Measurements from ENCODE around the gene PRDM16. TPM values are rescaled to one million over a fixed set of nuclear protein-coding genes. Genes with fewer than 3 reads are reported as not detected.

Gene PRDM16
- polyA plus RNA-seq, 2 of the 4 experiments (the other 2 are of a cell fraction), result 0.03 to 0.35 TPM

DNA sequence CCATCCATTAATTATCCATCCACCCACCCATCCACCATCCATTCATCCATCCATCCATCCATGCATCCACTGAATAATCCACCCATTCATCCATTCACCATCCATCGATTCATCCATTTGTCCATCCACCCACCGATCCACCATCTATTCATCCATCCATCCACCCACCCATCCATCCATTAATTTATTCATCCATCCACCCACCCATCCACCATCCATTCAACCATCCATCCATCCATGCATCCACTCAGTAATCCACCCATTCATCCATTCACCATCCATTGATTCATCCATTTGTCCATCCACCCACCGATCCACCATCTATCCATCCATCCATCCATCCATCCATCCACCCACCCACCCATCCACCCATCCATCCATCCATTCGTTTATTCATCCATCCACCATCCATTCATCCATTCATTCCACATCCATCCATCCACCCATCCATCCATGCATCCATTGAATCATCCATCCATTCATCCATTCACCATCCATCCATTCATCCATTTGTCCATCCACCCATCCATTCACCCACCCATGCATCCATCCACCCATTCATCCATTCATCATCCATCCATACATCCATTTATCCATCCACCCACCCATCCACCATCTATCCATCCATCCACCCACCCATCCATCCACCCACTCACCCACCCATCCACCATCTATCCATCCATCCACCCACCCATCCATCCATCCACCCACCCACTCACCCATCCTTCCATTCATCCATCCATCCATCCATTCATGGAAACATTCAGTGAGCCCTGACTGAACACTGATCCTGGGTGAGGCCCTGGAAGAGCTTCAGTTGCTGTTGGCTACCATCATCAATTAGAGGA, 302.1 kb downstream of the PRDM16 start (continued):
- TF ChIP-seq, protein P1, sequence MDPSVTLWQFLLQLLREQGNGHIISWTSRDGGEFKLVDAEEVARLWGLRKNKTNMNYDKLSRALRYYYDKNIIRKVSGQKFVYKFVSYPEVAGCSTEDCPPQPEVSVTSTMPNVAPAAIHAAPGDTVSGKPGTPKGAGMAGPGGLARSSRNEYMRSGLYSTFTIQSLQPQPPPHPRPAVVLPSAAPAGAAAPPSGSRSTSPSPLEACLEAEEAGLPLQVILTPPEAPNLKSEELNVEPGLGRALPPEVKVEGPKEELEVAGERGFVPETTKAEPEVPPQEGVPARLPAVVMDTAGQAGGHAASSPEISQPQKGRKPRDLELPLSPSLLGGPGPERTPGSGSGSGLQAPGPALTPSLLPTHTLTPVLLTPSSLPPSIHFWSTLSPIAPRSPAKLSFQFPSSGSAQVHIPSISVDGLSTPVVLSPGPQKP (IDR thresholded peaks at IDR 0.05; ENCODE audit: low read depth, low read length), result no peak
- TF ChIP-seq, protein P2, sequence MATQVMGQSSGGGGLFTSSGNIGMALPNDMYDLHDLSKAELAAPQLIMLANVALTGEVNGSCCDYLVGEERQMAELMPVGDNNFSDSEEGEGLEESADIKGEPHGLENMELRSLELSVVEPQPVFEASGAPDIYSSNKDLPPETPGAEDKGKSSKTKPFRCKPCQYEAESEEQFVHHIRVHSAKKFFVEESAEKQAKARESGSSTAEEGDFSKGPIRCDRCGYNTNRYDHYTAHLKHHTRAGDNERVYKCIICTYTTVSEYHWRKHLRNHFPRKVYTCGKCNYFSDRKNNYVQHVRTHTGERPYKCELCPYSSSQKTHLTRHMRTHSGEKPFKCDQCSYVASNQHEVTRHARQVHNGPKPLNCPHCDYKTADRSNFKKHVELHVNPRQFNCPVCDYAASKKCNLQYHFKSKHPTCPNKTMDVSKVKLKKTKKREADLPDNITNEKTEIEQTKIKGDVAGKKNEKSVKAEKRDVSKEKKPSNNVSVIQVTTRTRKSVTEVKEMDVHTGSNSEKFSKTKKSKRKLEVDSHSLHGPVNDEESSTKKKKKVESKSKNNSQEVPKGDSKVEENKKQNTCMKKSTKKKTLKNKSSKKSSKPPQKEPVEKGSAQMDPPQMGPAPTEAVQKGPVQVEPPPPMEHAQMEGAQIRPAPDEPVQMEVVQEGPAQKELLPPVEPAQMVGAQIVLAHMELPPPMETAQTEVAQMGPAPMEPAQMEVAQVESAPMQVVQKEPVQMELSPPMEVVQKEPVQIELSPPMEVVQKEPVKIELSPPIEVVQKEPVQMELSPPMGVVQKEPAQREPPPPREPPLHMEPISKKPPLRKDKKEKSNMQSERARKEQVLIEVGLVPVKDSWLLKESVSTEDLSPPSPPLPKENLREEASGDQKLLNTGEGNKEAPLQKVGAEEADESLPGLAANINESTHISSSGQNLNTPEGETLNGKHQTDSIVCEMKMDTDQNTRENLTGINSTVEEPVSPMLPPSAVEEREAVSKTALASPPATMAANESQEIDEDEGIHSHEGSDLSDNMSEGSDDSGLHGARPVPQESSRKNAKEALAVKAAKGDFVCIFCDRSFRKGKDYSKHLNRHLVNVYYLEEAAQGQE (IDR thresholded peaks at IDR 0.05), result no peak
- no peak for TF ChIP-seq RFX5 (IDR thresholded peaks at IDR 0.05)

DNA sequence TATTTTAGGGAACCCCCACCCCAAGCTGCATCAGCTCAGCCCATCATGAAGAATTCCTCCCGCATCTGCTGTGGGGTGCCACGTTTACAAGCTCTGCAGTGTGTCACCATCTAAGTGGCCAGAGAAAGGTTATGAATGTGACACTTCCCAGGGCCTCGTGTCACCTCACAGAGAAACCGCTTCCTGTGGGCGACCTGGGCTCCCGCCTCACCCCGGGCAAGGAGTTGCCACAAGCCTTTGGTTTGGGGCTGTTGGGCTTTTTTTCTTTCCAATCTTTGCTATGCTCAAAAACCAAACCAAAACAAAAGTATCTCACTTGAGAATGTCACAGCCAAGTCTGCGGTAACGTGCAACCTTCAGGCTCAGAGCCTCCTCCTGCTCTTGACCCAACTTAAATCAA, 303.3 kb downstream of the PRDM16 start:
- TF ChIP-seq, protein P3, sequence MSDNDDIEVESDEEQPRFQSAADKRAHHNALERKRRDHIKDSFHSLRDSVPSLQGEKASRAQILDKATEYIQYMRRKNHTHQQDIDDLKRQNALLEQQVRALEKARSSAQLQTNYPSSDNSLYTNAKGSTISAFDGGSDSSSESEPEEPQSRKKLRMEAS (IDR thresholded peaks at IDR 0.05), result no peak
- TF ChIP-seq MAFK (IDR thresholded peaks at IDR 0.05; ENCODE audit: partially characterized antibody) (no peak), FOSB (CRISPR knock-in tag; IDR thresholded peaks at IDR 0.05) (no peak), JUN (IDR thresholded peaks at IDR 0.05) (no peak), HOXB5 (CRISPR knock-in tag; IDR thresholded peaks at IDR 0.05) (no peak), CHD2 (IDR thresholded peaks at IDR 0.05; ENCODE audit: low read length, partially characterized antibody) (no peak), KDM1A (IDR thresholded peaks at IDR 0.05; ENCODE audit: low read depth) (no peak), MAZ (IDR thresholded peaks at IDR 0.05; ENCODE audit: borderline replicate concordance, low read depth, low read length) (no peak), KDM5A (IDR thresholded peaks at IDR 0.05) (no peak), BHLHE40 (IDR thresholded peaks at IDR 0.05; ENCODE audit: low read depth, low read length) (no peak)
- TF ChIP-seq, protein P4, sequence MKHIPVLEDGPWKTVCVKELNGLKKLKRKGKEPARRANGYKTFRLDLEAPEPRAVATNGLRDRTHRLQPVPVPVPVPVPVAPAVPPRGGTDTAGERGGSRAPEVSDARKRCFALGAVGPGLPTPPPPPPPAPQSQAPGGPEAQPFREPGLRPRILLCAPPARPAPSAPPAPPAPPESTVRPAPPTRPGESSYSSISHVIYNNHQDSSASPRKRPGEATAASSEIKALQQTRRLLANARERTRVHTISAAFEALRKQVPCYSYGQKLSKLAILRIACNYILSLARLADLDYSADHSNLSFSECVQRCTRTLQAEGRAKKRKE (CRISPR knock-in tag; IDR thresholded peaks at IDR 0.05; ENCODE audit: low read depth), result no peak
- Histone ChIP-seq H3K27ac (no peak overlapping the region), H3K4me1 (no peaks in the 10 kb centered on the region), H3K9me3 (no peaks in the 10 kb centered on the region), H3K4me3 (no peak overlapping the region), H3K4me2 (no peak overlapping the region)
- DNase-seq (ENCODE audit: low read depth in 1 of 2, low spot score in 1 of 2), result no peak
- ATAC-seq, result no peak
- CTCF ChIA-PET, result interaction anchor here (0.5 kb wide), 1 partner anchor 391 kb away, joined by 7 read pairs; no protein-coding TSS in a partner anchor
- POLR2A ChIA-PET, result no interaction called here
- WGBS (ENCODE audit: missing lambda C conversion rate), result 59% methylated on average over 8 of the region's 9 CpGs
- FAIRE-seq, result no peak

DNA sequence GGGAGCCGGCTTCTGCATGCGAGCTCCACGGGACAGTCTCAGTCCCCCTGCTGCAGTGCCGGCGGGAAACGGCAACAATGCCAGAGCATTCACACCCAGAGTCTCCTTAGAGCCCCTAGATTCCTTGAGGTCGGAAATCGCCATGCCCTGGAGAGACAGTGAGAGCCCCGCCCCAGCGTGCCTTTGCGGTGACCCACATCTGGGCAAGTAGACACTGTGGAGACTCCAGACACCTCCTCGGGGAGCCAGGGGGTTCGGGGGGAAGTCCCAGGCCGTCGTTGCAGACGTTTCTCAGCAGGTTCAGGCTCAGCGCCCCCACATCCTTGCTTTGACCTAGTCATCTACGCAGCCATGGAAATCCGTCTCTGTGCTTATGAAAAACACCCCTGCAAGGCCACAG, 304.2 kb downstream of the PRDM16 start:
- no peak for DNase-seq (ENCODE audit: low read depth in 1 of 2, low spot score in 1 of 2)
- no peak for TF ChIP-seq HDAC2 (IDR thresholded peaks at IDR 0.05)
- TF ChIP-seq EHMT2 (IDR thresholded peaks at IDR 0.05; ENCODE audit: low read depth), result no peak
- no peak for TF ChIP-seq TP53 (CRISPR knock-in tag; IDR thresholded peaks at IDR 0.05)
- TF ChIP-seq ZC3H11A (IDR thresholded peaks at IDR 0.05), result no peak
- TF ChIP-seq, protein P5, sequence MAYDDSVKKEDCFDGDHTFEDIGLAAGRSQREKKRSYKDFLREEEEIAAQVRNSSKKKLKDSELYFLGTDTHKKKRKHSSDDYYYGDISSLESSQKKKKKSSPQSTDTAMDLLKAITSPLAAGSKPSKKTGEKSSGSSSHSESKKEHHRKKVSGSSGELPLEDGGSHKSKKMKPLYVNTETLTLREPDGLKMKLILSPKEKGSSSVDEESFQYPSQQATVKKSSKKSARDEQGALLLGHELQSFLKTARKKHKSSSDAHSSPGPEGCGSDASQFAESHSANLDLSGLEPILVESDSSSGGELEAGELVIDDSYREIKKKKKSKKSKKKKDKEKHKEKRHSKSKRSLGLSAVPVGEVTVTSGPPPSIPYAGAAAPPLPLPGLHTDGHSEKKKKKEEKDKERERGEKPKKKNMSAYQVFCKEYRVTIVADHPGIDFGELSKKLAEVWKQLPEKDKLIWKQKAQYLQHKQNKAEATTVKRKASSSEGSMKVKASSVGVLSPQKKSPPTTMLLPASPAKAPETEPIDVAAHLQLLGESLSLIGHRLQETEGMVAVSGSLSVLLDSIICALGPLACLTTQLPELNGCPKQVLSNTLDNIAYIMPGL (CRISPR knock-in tag; IDR thresholded peaks at IDR 0.05; ENCODE audit: borderline replicate concordance), result no peak
- no peak for TF ChIP-seq FOSB (CRISPR knock-in tag; IDR thresholded peaks at IDR 0.05)
- no peak for TF ChIP-seq NPAS2 (CRISPR knock-in tag; IDR thresholded peaks at IDR 0.05; ENCODE audit: borderline replicate concordance)
- TF ChIP-seq FOXS1 (CRISPR knock-in tag; IDR thresholded peaks at IDR 0.05), result no peak
- TF ChIP-seq, protein P6, sequence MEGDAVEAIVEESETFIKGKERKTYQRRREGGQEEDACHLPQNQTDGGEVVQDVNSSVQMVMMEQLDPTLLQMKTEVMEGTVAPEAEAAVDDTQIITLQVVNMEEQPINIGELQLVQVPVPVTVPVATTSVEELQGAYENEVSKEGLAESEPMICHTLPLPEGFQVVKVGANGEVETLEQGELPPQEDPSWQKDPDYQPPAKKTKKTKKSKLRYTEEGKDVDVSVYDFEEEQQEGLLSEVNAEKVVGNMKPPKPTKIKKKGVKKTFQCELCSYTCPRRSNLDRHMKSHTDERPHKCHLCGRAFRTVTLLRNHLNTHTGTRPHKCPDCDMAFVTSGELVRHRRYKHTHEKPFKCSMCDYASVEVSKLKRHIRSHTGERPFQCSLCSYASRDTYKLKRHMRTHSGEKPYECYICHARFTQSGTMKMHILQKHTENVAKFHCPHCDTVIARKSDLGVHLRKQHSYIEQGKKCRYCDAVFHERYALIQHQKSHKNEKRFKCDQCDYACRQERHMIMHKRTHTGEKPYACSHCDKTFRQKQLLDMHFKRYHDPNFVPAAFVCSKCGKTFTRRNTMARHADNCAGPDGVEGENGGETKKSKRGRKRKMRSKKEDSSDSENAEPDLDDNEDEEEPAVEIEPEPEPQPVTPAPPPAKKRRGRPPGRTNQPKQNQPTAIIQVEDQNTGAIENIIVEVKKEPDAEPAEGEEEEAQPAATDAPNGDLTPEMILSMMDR (IDR thresholded peaks at IDR 0.05), result no peak
- no peak for TF ChIP-seq RAD21 (conservative IDR thresholded peaks at IDR 0.05 in 1 of 2, IDR thresholded peaks at IDR 0.05 in 1 of 2)
- TF ChIP-seq, protein P7, sequence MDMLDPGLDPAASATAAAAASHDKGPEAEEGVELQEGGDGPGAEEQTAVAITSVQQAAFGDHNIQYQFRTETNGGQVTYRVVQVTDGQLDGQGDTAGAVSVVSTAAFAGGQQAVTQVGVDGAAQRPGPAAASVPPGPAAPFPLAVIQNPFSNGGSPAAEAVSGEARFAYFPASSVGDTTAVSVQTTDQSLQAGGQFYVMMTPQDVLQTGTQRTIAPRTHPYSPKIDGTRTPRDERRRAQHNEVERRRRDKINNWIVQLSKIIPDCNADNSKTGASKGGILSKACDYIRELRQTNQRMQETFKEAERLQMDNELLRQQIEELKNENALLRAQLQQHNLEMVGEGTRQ (IDR thresholded peaks at IDR 0.05), result no peak

More for the DNA sequence above, 304.2 kb downstream of the PRDM16 start:
- Histone ChIP-seq H3K4me2 (no peak overlapping the region), H3K4me3 (no peak overlapping the region), H3K9me3 (no peaks in the 10 kb centered on the region), H3K4me1 (no peaks in the 10 kb centered on the region), H3K27ac (no peak overlapping the region)
- CTCF ChIA-PET, result no interaction called here
- ATAC-seq (no peak), FAIRE-seq (no peak)
- WGBS (ENCODE audit: missing lambda C conversion rate), result 69% methylated on average over 10 of the region's 19 CpGs
- POLR2A ChIA-PET, result no interaction called here

All from A549 (cell line).